ENCODE data around the gene RPS21. TPM values are rescaled to one million over a fixed set of nuclear protein-coding genes. Genes with fewer than 3 reads are reported as not detected.

RPS21 gene
- total and polyA plus RNA-seq, 9 of the 15 experiments (the other 6 are each of a cell fraction or from before 2014, with no cell fraction given), result 1,380 to 5,647 (median 3,091) TPM

GRCh38 chr20:62382306-62383198, 4.4 kb upstream of the RPS21 start (continued):
- TF ChIP-seq ZBTB33 (CRISPR knock-in tag; IDR thresholded peaks at IDR 0.05) (0 out of 2 replicates have a peak, but pooled peaks have one; percentile 63), SNRNP70 (optimal IDR thresholded peaks at IDR 0.05; ENCODE audit: low read depth, low read length) (no peak), ZNF77 (CRISPR knock-in tag; IDR thresholded peaks at IDR 0.05) (no peak), CREBBP (IDR thresholded peaks at IDR 0.05; ENCODE audit: low read depth, low read length) (no peak), ZFP36 (IDR thresholded peaks at IDR 0.05; ENCODE audit: low read depth, low read length, partially characterized antibody) (no peak), ARID2 (IDR thresholded peaks at IDR 0.05) (0 out of 2 replicates have a peak, but pooled peaks have one; percentile 39), SIN3A (IDR thresholded peaks at IDR 0.05; ENCODE audit: borderline replicate concordance in 2 of 2, control insufficient read depth in 1 of 2, low read depth in 2 of 2, low read length in 2 of 2) (0 out of 4 replicates have a peak, but pooled peaks of 1 of the 2 experiments have one; percentile 62), ZBTB17 (CRISPR knock-in tag; IDR thresholded peaks at IDR 0.05) (no peak), HINFP (tag; conservative IDR thresholded peaks at IDR 0.05; ENCODE audit: low read depth) (no peak), HDAC1 (IDR thresholded peaks at IDR 0.05) (no peak), STAG1 (CRISPR knock-in tag; IDR thresholded peaks at IDR 0.05; ENCODE audit: borderline replicate concordance) (peak; percentile 79), HES1 (IDR thresholded peaks at IDR 0.05; ENCODE audit: low read depth) (no peak), XRCC5 (IDR thresholded peaks at IDR 0.05; ENCODE audit: low read depth, low read length) (peak; percentile 68; the same call in 1 of the 2 replicates), POLR3G (IDR thresholded peaks at IDR 0.05; ENCODE audit: extremely low read depth, insufficient read length, insufficient replicate concordance) (no peak)
- TF ChIP-seq, protein P1, sequence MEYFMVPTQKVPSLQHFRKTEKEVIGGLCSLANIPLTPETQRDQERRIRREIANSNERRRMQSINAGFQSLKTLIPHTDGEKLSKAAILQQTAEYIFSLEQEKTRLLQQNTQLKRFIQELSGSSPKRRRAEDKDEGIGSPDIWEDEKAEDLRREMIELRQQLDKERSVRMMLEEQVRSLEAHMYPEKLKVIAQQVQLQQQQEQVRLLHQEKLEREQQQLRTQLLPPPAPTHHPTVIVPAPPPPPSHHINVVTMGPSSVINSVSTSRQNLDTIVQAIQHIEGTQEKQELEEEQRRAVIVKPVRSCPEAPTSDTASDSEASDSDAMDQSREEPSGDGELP (CRISPR knock-in tag; IDR thresholded peaks at IDR 0.05; ENCODE audit: borderline replicate concordance), result peak; percentile 71; the same call in 1 of the 2 replicates
- TF ChIP-seq, protein P2, sequence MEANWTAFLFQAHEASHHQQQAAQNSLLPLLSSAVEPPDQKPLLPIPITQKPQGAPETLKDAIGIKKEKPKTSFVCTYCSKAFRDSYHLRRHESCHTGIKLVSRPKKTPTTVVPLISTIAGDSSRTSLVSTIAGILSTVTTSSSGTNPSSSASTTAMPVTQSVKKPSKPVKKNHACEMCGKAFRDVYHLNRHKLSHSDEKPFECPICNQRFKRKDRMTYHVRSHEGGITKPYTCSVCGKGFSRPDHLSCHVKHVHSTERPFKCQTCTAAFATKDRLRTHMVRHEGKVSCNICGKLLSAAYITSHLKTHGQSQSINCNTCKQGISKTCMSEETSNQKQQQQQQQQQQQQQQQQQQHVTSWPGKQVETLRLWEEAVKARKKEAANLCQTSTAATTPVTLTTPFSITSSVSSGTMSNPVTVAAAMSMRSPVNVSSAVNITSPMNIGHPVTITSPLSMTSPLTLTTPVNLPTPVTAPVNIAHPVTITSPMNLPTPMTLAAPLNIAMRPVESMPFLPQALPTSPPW (CRISPR knock-in tag; IDR thresholded peaks at IDR 0.05), result peak; percentile 80
- TF ChIP-seq, protein P3, sequence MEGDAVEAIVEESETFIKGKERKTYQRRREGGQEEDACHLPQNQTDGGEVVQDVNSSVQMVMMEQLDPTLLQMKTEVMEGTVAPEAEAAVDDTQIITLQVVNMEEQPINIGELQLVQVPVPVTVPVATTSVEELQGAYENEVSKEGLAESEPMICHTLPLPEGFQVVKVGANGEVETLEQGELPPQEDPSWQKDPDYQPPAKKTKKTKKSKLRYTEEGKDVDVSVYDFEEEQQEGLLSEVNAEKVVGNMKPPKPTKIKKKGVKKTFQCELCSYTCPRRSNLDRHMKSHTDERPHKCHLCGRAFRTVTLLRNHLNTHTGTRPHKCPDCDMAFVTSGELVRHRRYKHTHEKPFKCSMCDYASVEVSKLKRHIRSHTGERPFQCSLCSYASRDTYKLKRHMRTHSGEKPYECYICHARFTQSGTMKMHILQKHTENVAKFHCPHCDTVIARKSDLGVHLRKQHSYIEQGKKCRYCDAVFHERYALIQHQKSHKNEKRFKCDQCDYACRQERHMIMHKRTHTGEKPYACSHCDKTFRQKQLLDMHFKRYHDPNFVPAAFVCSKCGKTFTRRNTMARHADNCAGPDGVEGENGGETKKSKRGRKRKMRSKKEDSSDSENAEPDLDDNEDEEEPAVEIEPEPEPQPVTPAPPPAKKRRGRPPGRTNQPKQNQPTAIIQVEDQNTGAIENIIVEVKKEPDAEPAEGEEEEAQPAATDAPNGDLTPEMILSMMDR (IDR thresholded peaks at IDR 0.05 in 2 of 3, conservative IDR thresholded peaks at IDR 0.05 in 1 of 3; ENCODE audit: insufficient read depth in 2 of 3, low read depth in 1 of 3, low read length in 3 of 3), result peak; percentile 96 to 97 (median 97)
